Measurements from ENCODE around the gene GNAI3. TPM values are rescaled to one million over a fixed set of nuclear protein-coding genes. Genes with fewer than 3 reads are reported as not detected.

Gene GNAI3
- total RNA-seq, 1 experiment from 2014 or later: 17.9 TPM

- DNase-seq (ENCODE audit: low read depth in 1 of 2, low spot score in 2 of 2): no peak
- no peak overlapping the region for H3K27ac ChIP-seq
Observed at GRCh38 chr1:109543988-109544735, 4.3 kb upstream of the GNAI3 start.

GRCh38 chr1:109546311-109547109 lies 1.9 kb upstream of the GNAI3 start:
- Histone ChIP-seq H3K27ac (peak overlapping the region; percentile 90), H3K9me3 (replicated peaks) (no peaks in the 10 kb centered on the region), H3K4me3 (peak overlapping the region; percentile 89), H3K4me1 (replicated peaks) (peaks cover 15% of the 10 kb centered on the region), H3K27me3 (replicated peaks) (no peaks in the 10 kb centered on the region), H3K36me3 (peaks cover 7% of the 10 kb centered on the region; the same call in 1 of the 2 replicates)
- peak; percentile 81 to 90 for DNase-seq (ENCODE audit: low read depth in 1 of 2, low spot score in 2 of 2)

More at GRCh38 chr1:109543988-109544735, 4.3 kb upstream of the GNAI3 start:
- Histone ChIP-seq H3K4me1 (replicated peaks) (peaks cover 15% of the 10 kb centered on the region), H3K4me3 (no peak overlapping the region), H3K27me3 (replicated peaks) (no peaks in the 10 kb centered on the region), H3K9me3 (replicated peaks) (no peaks in the 10 kb centered on the region), H3K36me3 (peaks cover 4% of the 10 kb centered on the region; the same call in 1 of the 2 replicates)

GRCh38 chr1:109547463-109548320 lies 723 bp upstream of the GNAI3 start:
- peaks cover 7% of the 10 kb centered on the region; the same call in 1 of the 2 replicates for H3K36me3 ChIP-seq
- H3K4me1 ChIP-seq (replicated peaks): peaks cover 15% of the 10 kb centered on the region
- H3K27ac ChIP-seq: peak overlapping the region; percentile 90
- H3K4me3 ChIP-seq: peak overlapping the region; percentile 89
- no peaks in the 10 kb centered on the region for H3K9me3 ChIP-seq (replicated peaks)
- no peaks in the 10 kb centered on the region for H3K27me3 ChIP-seq (replicated peaks)
- no peak for DNase-seq (ENCODE audit: low read depth in 1 of 2, low spot score in 2 of 2)

GRCh38 chr1:109556563-109556962 lies 8.1 kb downstream of the GNAI3 start:
- DNase-seq (ENCODE audit: low read depth in 1 of 2, low spot score in 2 of 2): no peak
- H3K36me3 ChIP-seq: peaks cover 4% of the 10 kb centered on the region; the same call in 1 of the 2 replicates
- H3K4me1 ChIP-seq (replicated peaks): no peaks in the 10 kb centered on the region
- no peaks in the 10 kb centered on the region for H3K9me3 ChIP-seq (replicated peaks)
- H3K27me3 ChIP-seq (replicated peaks): no peaks in the 10 kb centered on the region
- H3K4me3 ChIP-seq: no peak overlapping the region
- H3K27ac ChIP-seq: no peak overlapping the region

GRCh38 chr1:109557520-109557919 lies 9.1 kb downstream of the GNAI3 start:
- Histone ChIP-seq H3K4me1 (replicated peaks) (no peaks in the 10 kb centered on the region), H3K27me3 (replicated peaks) (no peaks in the 10 kb centered on the region), H3K4me3 (no peak overlapping the region), H3K36me3 (peaks cover 4% of the 10 kb centered on the region; the same call in 1 of the 2 replicates), H3K9me3 (replicated peaks) (no peaks in the 10 kb centered on the region), H3K27ac (no peak overlapping the region)
- no peak for DNase-seq (ENCODE audit: low read depth in 1 of 2, low spot score in 2 of 2)

GRCh38 chr1:109559995-109560394 lies 11.6 kb downstream of the GNAI3 start:
- Histone ChIP-seq H3K27ac (no peak overlapping the region), H3K4me1 (replicated peaks) (peaks cover 8% of the 10 kb centered on the region), H3K9me3 (replicated peaks) (no peaks in the 10 kb centered on the region), H3K4me3 (no peak overlapping the region), H3K36me3 (peaks cover 4% of the 10 kb centered on the region; the same call in 1 of the 2 replicates), H3K27me3 (replicated peaks) (no peaks in the 10 kb centered on the region)
- no peak for DNase-seq (ENCODE audit: low read depth in 1 of 2, low spot score in 2 of 2)

GRCh38 chr1:109564194-109564878 lies 15.9 kb downstream of the GNAI3 start:
- H3K36me3 ChIP-seq: no peaks in the 10 kb centered on the region
- peaks cover 8% of the 10 kb centered on the region for H3K4me1 ChIP-seq (replicated peaks)
- H3K27ac ChIP-seq: no peak overlapping the region
- no peaks in the 10 kb centered on the region for H3K27me3 ChIP-seq (replicated peaks)
- DNase-seq (ENCODE audit: low read depth in 1 of 2, low spot score in 2 of 2): no peak
- no peaks in the 10 kb centered on the region for H3K9me3 ChIP-seq (replicated peaks)
- no peak overlapping the region for H3K4me3 ChIP-seq

- Histone ChIP-seq H3K4me1 (replicated peaks) (peaks cover 8% of the 10 kb centered on the region), H3K4me3 (no peak overlapping the region), H3K27me3 (replicated peaks) (no peaks in the 10 kb centered on the region), H3K9me3 (replicated peaks) (no peaks in the 10 kb centered on the region), H3K27ac (no peak overlapping the region), H3K36me3 (peaks cover under 1% of the 10 kb centered on the region; the same call in 1 of the 2 replicates)
- DNase-seq (ENCODE audit: low read depth in 1 of 2, low spot score in 2 of 2): no peak
Observed at GRCh38 chr1:109565241-109565640, 16.8 kb downstream of the GNAI3 start.

GRCh38 chr1:109566982-109567381 lies 18.6 kb downstream of the GNAI3 start:
- Histone ChIP-seq H3K27me3 (replicated peaks) (no peaks in the 10 kb centered on the region), H3K27ac (no peak overlapping the region), H3K4me3 (no peak overlapping the region), H3K9me3 (replicated peaks) (no peaks in the 10 kb centered on the region), H3K36me3 (peaks cover 6% of the 10 kb centered on the region; the same call in 1 of the 2 replicates), H3K4me1 (replicated peaks) (peaks cover 8% of the 10 kb centered on the region)
- no peak for DNase-seq (ENCODE audit: low read depth in 1 of 2, low spot score in 2 of 2)

- no peaks in the 10 kb centered on the region for H3K27me3 ChIP-seq (replicated peaks)
- peaks cover 6% of the 10 kb centered on the region; the same call in 1 of the 2 replicates for H3K36me3 ChIP-seq
- no peak overlapping the region for H3K27ac ChIP-seq
- DNase-seq (ENCODE audit: low read depth in 1 of 2, low spot score in 2 of 2): no peak
- H3K4me3 ChIP-seq: no peak overlapping the region
- H3K4me1 ChIP-seq (replicated peaks): peaks cover 11% of the 10 kb centered on the region
- no peaks in the 10 kb centered on the region for H3K9me3 ChIP-seq (replicated peaks)
Observed at GRCh38 chr1:109567877-109568672, 19.7 kb downstream of the GNAI3 start.

- Histone ChIP-seq H3K27ac (no peak overlapping the region), H3K36me3 (peaks cover 13% of the 10 kb centered on the region), H3K27me3 (replicated peaks) (no peaks in the 10 kb centered on the region), H3K4me3 (no peak overlapping the region), H3K4me1 (replicated peaks) (peaks cover 15% of the 10 kb centered on the region), H3K9me3 (replicated peaks) (no peaks in the 10 kb centered on the region)
- DNase-seq (ENCODE audit: low read depth in 1 of 2, low spot score in 2 of 2): no peak
Observed at GRCh38 chr1:109569323-109569722, 20.9 kb downstream of the GNAI3 start.

- peaks cover 15% of the 10 kb centered on the region for H3K4me1 ChIP-seq (replicated peaks)
- no peak overlapping the region for H3K4me3 ChIP-seq
- H3K9me3 ChIP-seq (replicated peaks): no peaks in the 10 kb centered on the region
- DNase-seq (ENCODE audit: low read depth in 1 of 2, low spot score in 2 of 2): no peak
- H3K36me3 ChIP-seq: peaks cover 21% of the 10 kb centered on the region
- H3K27ac ChIP-seq: no peak overlapping the region
- H3K27me3 ChIP-seq (replicated peaks): no peaks in the 10 kb centered on the region
Observed at GRCh38 chr1:109570414-109570813, 22.0 kb downstream of the GNAI3 start.
